ENCODE measurements around the gene GLT1D1.

The GLT1D1 gene

GRCh38 chr12:129009833-129010622, 156.8 kb downstream of the GLT1D1 start:
- DNase-seq = no peak

- no peak for DNase-seq
Observed at GRCh38 chr12:129016159-129016558, 162.9 kb downstream of the GLT1D1 start.

GRCh38 chr12:129025055-129025454, 171.8 kb downstream of the GLT1D1 start:
- DNase-seq = no peak

GRCh38 chr12:129028844-129029243, 175.6 kb downstream of the GLT1D1 start:
- DNase-seq = no peak
